SK-N-MC (cell line): ENCODE results near the gene FAR2.
A peak's percentile ranks its signal among the peaks of the same experiment; 100 is the strongest.
"Not testable (repeated sequence)": the region's sequence is repeated elsewhere in the genome, so short reads cannot be mapped to it uniquely, and the experiment has no call there.

Experiments
- DNase-seq: peaks from one replicate; pipeline ENCODE4 v3.0.0-alpha.2; 2011; ENCODE audit warnings: low read depth, low spot score
- H3K27ac ChIP-seq: fragments of 200-600 bp; sonication (generic); 2 replicates; pipeline ENCODE4 v1.5.1; 2016; ENCODE audit warnings: mixed run types
- H3K36me3 ChIP-seq: fragments of 200-600 bp; sonication (generic); 2 replicates; pipeline ENCODE4 v1.6.1; 2017; ENCODE audit warnings: antibody characterized with exemption, low read length, mixed read lengths; ENCODE audit not compliant: insufficient read depth
- H3K4me3 ChIP-seq: fragments of 200-600 bp; sonication (generic); 2 replicates; pipeline ENCODE4 v1.5.1; 2016
- H3K9ac ChIP-seq: fragments of 200-600 bp; sonication (generic); 2 replicates; pipeline ENCODE4 v1.8.0; 2017; ENCODE audit warnings: mixed run types, mixed read lengths; ENCODE audit not compliant: insufficient read length
- H3K9me3 ChIP-seq: fragments of 200-600 bp; sonication (generic); 2 replicates; pipeline ENCODE4 v1.6.1; 2017; ENCODE audit warnings: low read depth, mild to moderate bottlenecking, antibody characterized with exemption, low read length, moderate library complexity, mixed read lengths
- EZH2 ChIP-seq: fragments of 200-600 bp; sonication (generic); IDR thresholded peaks from one replicate; pipeline ENCODE4 v1.6.1; 2017; ENCODE audit warnings: antibody characterized with exemption
- FOXP2 ChIP-seq: optimal IDR thresholded peaks from 2 replicates; pipeline ENCODE3; 2011; ENCODE audit warnings: mild to moderate bottlenecking, moderate library complexity; ENCODE audit not compliant: insufficient read depth; ENCODE audit errors: extremely low read length, control extremely low read depth
- POLR2AphosphoS5 ChIP-seq: IDR thresholded peaks from 2 replicates; pipeline ENCODE4 v1.6.1; 2012; ENCODE audit warnings: mild to moderate bottlenecking, low read depth, low read length, borderline replicate concordance

FAR2 gene

GRCh38 chr12:29132316-29132715, 16.8 kb upstream of the FAR2 start:
- no peak overlapping the region for H3K27ac ChIP-seq
- H3K9ac ChIP-seq: no peak overlapping the region
- no peak overlapping the region for H3K4me3 ChIP-seq
- DNase-seq: no peak
- no peaks in the 10 kb centered on the region for H3K9me3 ChIP-seq
- TF ChIP-seq POLR2AphosphoS5 (no peak), EZH2 (no peak), FOXP2 (no peak)
- no peaks in the 10 kb centered on the region for H3K36me3 ChIP-seq

- Histone ChIP-seq H3K9me3 (no peaks in the 10 kb centered on the region), H3K36me3 (no peaks in the 10 kb centered on the region), H3K4me3 (no peak overlapping the region), H3K27ac (no peak overlapping the region), H3K9ac (no peak overlapping the region)
- TF ChIP-seq EZH2 (no peak), POLR2AphosphoS5 (no peak), FOXP2 (no peak)
- no peak for DNase-seq
These were observed 15.9 kb upstream of the FAR2 start for GRCh38 chr12:29133181-29133580.

GRCh38 chr12:29133680-29134079, 15.4 kb upstream of the FAR2 start:
- no peak overlapping the region for H3K4me3 ChIP-seq
- no peaks in the 10 kb centered on the region for H3K36me3 ChIP-seq
- no peaks in the 10 kb centered on the region for H3K9me3 ChIP-seq
- H3K9ac ChIP-seq: no peak overlapping the region
- no peak for DNase-seq
- TF ChIP-seq POLR2AphosphoS5 (no peak), EZH2 (no peak), FOXP2 (no peak)
- H3K27ac ChIP-seq: no peak overlapping the region

- H3K4me3 ChIP-seq, H3K27ac ChIP-seq, DNase-seq, H3K9me3 ChIP-seq, H3K36me3 ChIP-seq, H3K9ac ChIP-seq: not testable (repeated sequence)
These were observed 10.8 kb upstream of the FAR2 start for GRCh38 chr12:29138256-29138655.

GRCh38 chr12:29138855-29139254, 10.2 kb upstream of the FAR2 start:
- H3K27ac ChIP-seq, DNase-seq, H3K9me3 ChIP-seq, H3K4me3 ChIP-seq, H3K9ac ChIP-seq, H3K36me3 ChIP-seq: not testable (repeated sequence)

GRCh38 chr12:29145372-29146170, 3.5 kb upstream of the FAR2 start:
- Histone ChIP-seq H3K27ac (no peak overlapping the region), H3K9ac (no peak overlapping the region), H3K9me3 (no peaks in the 10 kb centered on the region), H3K4me3 (no peak overlapping the region), H3K36me3 (no peaks in the 10 kb centered on the region)
- no peak for TF ChIP-seq EZH2
- TF ChIP-seq FOXP2: no peak
- no peak for TF ChIP-seq POLR2AphosphoS5
- no peak for DNase-seq

GRCh38 chr12:29146196-29146595, 2.9 kb upstream of the FAR2 start:
- TF ChIP-seq FOXP2: no peak
- no peak for TF ChIP-seq POLR2AphosphoS5
- TF ChIP-seq EZH2: no peak
- Histone ChIP-seq H3K4me3 (no peak overlapping the region), H3K9me3 (no peaks in the 10 kb centered on the region), H3K36me3 (no peaks in the 10 kb centered on the region), H3K27ac (no peak overlapping the region), H3K9ac (no peak overlapping the region)
- DNase-seq: no peak

GRCh38 chr12:29147731-29148595, 1.1 kb upstream of the FAR2 start:
- Histone ChIP-seq H3K4me3 (peak overlapping the region; percentile 91), H3K9me3 (no peaks in the 10 kb centered on the region), H3K9ac (peak overlapping the region; percentile 87), H3K36me3 (no peaks in the 10 kb centered on the region), H3K27ac (peak overlapping the region; percentile 34; the same call in 1 of the 2 replicates)
- TF ChIP-seq FOXP2: no peak
- no peak for TF ChIP-seq POLR2AphosphoS5
- TF ChIP-seq EZH2: no peak
- no peak for DNase-seq

- Histone ChIP-seq H3K4me3 (peak overlapping the region; percentile 91), H3K36me3 (no peaks in the 10 kb centered on the region), H3K9me3 (no peaks in the 10 kb centered on the region), H3K9ac (peak overlapping the region; percentile 87), H3K27ac (no peak overlapping the region)
- DNase-seq: no peak
- TF ChIP-seq EZH2 (no peak), FOXP2 (no peak), POLR2AphosphoS5 (no peak)
These were observed 525 bp upstream of the FAR2 start for GRCh38 chr12:29148596-29148910.
